GM19099 (cell line): ENCODE measurements around the gene CX3CL1.

Source experiments
- POLR2A ChIP-seq: IDR thresholded peaks from 3 replicates; pipeline ENCODE4 v1.6.1; 2011; ENCODE audit warnings: low read depth; ENCODE audit not compliant: insufficient read length; ENCODE audit errors: extremely low read depth

The CX3CL1 gene

GRCh38 chr16:57411362-57411976 is 39.2 kb downstream of the CX3CL1 start:
- no peak for TF ChIP-seq POLR2A

GRCh38 chr16:57412584-57412983 is 40.3 kb downstream of the CX3CL1 start:
- TF ChIP-seq POLR2A = no peak

- TF ChIP-seq POLR2A = no peak
Measured at GRCh38 chr16:57413301-57413730, 41.0 kb downstream of the CX3CL1 start.

GRCh38 chr16:57413733-57414132 is 41.4 kb downstream of the CX3CL1 start:
- TF ChIP-seq POLR2A = no peak

GRCh38 chr16:57416084-57416483 is 43.8 kb downstream of the CX3CL1 start:
- no peak for TF ChIP-seq POLR2A

GRCh38 chr16:57419506-57419905 is 47.2 kb downstream of the CX3CL1 start:
- no peak for TF ChIP-seq POLR2A

- no peak for TF ChIP-seq POLR2A
Measured at GRCh38 chr16:57422026-57422944, 50.0 kb downstream of the CX3CL1 start.

- TF ChIP-seq POLR2A = no peak
Measured at GRCh38 chr16:57423152-57423551, 50.9 kb downstream of the CX3CL1 start.

GRCh38 chr16:57424583-57424982 is 52.3 kb downstream of the CX3CL1 start:
- TF ChIP-seq POLR2A = no peak

- TF ChIP-seq POLR2A = no peak
Measured at GRCh38 chr16:57426356-57426755, 54.1 kb downstream of the CX3CL1 start.

GRCh38 chr16:57427307-57427706 is 55.0 kb downstream of the CX3CL1 start:
- TF ChIP-seq POLR2A = no peak

- no peak for TF ChIP-seq POLR2A
Measured at GRCh38 chr16:57427824-57428223, 55.5 kb downstream of the CX3CL1 start.

- TF ChIP-seq POLR2A = no peak
Measured at GRCh38 chr16:57430955-57431354, 58.7 kb downstream of the CX3CL1 start.

- TF ChIP-seq POLR2A = no peak
Measured at GRCh38 chr16:57432505-57432904, 60.2 kb downstream of the CX3CL1 start.

- TF ChIP-seq POLR2A = no peak
Measured at GRCh38 chr16:57432989-57433388, 60.7 kb downstream of the CX3CL1 start.

GRCh38 chr16:57434003-57434402 is 61.7 kb downstream of the CX3CL1 start:
- TF ChIP-seq POLR2A = no peak
